GM20431 (cell line): ENCODE data around the gene TMC2.
"Not testable (repeated sequence)": the region's sequence is repeated elsewhere in the genome, so short reads cannot be mapped to it uniquely, and the experiment has no call there.

Source experiments
- in situ Hi-C: fragments of 300-500 bp; cut with MseI, MboI; formaldehyde crosslinking; loops from one replicate; pipeline ENCODE4 v1.15.0; 2020; ENCODE audit warnings: low sequenced_read_pairs; ENCODE audit not compliant: unreplicated experiment

Gene TMC2

DNA sequence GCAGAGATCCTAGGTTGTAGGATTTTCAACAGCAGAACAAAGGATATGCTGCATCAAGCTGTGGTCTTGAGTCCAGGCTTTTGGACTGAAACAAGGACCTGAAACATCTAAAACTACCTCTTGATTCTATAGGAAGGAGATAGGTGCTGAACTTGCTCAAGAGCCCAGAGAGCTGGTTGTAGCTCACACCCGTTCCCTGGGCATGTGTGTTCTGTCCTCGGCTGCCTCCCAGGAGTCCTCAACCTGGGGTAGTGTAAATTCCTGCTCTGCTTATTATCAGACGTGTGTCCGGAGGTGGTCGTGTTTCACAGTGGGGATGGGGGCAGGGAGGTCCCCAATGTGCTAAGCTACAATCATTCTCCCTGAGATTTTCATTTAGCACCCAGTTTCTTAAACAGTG, 120.9 kb downstream of the TMC2 start:
- in situ Hi-C loops = no loop called here

GRCh38 chr20:2657674-2658073, 121.3 kb downstream of the TMC2 start:
- in situ Hi-C loops = no loop called here

DNA sequence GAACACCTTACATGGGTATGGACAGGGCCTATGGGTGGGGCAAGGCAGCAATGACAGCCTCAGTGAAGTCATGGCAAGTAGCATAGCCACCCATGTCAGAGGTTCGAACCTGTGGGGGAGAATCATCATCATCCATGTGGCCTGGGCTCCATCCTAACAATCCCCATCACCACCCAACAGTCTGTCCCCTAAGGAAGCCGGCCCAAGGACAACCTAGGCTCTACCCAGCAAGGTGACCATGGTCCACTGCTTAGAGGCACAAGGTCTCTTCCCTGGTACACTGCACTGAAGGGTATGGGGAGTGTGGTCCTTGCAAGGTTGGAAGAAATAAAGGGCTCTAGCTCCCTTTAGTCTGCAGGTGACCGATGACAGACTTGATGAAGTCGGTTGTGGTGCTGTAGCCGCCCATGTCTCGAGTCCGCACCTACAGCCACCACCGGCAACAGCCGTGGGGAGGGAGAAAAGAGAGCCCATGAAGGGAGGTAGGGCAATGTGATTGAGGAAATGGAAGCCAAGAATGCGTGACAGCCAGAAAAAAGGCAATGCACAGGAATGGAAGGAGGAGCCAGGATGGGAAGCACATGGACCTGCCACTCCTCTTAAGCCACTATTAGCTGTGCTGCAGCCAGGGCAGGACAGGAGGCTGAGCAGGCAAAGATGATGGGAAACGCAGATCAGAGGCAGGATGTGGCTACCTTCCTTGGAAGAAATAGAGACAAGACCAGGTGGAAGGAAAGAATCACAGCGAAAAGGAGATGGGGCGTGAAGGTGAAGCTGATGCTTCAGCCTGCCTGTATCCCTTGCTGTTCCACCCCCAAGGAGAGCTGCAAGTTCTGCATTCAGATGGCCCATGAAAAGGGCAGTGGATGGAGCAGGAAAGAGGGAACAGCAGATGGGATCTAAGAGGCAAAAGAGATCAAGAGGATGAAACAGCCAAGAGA, 122.3 kb downstream of the TMC2 start:
- in situ Hi-C loops = no loop called here

DNA sequence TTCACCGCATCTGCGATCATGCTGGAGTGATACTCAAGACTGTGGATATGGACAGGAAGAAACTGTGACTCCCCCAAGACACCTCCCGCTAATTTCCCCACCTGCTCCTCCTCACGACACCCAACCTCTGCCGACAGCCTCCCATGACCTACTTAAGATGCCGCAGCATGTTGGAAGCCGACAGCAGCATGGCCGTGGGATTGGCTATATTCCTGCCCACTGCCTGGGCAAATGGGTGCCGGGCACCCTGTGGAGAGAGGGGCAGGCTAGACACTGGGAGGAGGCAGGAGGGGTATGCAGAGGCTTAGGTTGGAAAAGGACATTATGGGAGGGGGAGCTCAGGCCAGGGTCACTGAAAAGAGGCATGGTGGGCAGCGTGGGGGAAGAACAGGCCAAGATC, 123.2 kb downstream of the TMC2 start:
- in situ Hi-C loops = no loop called here

DNA sequence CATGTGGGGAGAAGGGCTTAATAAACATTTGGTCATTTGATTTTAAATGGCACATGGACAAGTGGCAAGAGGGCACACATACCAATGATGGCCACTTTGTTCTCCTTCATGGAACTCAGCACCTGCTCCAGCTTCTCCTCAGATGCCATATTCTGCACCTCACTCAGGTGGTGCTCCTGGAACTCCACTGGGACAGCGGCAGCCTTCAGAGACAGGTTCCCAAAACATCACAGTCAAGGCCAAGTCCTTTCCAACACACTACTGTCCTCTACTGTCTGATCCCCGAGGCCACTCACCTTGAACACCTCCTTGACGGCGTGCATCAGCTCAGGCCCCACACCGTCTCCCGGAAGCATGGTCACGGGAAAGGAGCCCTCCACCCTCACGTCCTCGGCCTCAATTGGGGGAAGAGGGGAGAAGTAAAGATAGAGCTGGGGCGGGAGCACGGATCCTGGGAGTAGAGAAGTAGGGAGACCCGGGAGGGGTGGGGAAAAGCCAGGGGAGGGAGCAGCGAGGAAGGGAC, 127.1 kb downstream of the TMC2 start:
- in situ Hi-C loops = no loop called here

DNA sequence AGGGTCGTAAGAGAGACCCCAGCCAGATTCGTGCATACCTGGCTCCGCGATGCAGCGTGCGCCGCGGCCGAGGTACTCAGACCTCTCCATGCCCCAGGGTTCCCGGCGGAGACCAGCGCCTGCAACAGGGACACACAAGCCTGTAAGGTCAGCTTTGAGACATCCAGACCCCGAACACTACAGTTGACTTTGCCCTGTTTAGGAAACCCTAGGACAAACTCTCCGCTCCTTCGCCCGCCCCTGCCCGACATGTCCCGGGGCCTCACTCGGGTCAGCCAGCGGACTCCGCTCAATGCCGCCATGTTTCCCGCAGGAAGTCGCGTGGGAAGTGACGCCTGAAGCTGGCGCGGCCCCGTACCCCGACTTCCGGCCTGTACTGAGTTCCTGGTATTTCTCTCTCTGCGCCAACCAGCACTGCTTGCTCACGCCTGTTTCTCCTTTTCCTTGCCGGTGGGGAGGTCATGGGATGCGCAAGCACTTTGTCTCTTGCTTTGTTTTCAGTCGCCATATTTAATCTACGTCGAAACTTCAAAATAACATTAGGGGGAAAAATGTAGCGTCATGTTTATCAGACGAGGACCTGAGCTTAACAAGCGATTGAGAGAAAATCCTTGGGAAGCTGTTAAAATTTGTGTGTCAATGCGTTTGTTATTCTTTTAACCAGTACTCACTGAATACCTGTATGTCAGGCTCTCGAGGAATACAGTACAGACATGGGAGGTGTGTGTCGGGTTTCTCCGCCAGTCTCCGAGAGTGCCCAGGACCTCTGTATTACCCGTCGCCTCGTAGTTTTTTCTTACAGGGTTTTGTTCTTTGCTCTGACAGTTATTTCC, 127.7 kb downstream of the TMC2 start, which contains the start of gene IDH3B:
Gene IDH3B (minus strand): TSS at position 330 of the 833 bp plus-strand sequence. CDS start 28 bp downstream, at position 302.
- in situ Hi-C loops = no loop called here

GRCh38 chr20:2671977-2672376, 135.6 kb downstream of the TMC2 start:
- in situ Hi-C loops = no loop called here

- in situ Hi-C loops = no loop called here
Observed at GRCh38 chr20:2672446-2672845, 136.1 kb downstream of the TMC2 start.

- in situ Hi-C loops = no loop called here
Observed at GRCh38 chr20:2673453-2673852, 137.1 kb downstream of the TMC2 start.

DNA sequence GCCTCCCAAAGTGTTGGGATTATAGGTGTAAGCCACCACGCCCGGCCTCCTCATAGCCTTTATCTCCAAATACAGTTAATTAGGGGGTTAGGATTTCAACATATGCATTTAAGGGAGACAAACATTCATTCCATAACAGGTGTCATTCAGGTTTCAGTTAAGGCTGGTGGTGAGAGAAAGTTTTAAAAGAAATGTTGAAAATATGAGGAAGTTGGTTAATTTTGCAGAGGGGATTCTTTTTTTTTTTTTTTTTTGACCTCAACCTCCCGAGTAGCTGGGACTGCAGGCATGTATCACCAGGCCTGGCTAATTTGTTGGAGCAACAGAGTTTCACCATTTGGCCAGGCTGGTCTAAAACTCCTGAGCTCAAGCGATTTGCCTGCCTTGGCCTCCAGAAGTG, 143.7 kb downstream of the TMC2 start:
- in situ Hi-C loops = no loop called here

- in situ Hi-C loops = not testable (repeated sequence)
Observed at GRCh38 chr20:2682040-2682439, 145.7 kb downstream of the TMC2 start.

- in situ Hi-C loops = not testable (repeated sequence)
Observed at GRCh38 chr20:2684817-2685216, 148.4 kb downstream of the TMC2 start.

- in situ Hi-C loops = no loop called here
Observed at GRCh38 chr20:2687514-2687913, 151.1 kb downstream of the TMC2 start.

GRCh38 chr20:2688041-2688591, 151.7 kb downstream of the TMC2 start:
- in situ Hi-C loops = no loop called here

GRCh38 chr20:2690213-2690612, 153.8 kb downstream of the TMC2 start:
- in situ Hi-C loops = no loop called here

DNA sequence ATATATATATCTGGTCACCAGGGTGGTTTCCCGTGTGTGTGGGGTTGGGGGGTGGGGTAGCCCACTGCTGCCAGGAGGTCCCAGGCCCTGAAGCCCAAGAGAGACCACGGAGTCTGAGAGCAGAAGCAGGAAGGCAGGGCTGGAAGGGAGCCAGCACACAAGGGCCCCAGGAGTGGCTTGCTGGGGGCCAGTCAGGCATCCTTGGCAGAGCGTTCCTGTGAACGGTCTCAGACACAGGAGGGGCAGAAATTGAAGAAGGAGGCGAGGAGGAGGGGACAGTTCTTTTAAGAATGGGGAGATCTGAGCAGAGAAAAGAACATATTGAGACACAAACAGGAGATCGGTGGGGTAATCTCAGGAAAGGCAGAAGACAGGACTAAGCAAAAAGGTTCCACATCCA, 154.3 kb downstream of the TMC2 start:
- in situ Hi-C loops = no loop called here

DNA sequence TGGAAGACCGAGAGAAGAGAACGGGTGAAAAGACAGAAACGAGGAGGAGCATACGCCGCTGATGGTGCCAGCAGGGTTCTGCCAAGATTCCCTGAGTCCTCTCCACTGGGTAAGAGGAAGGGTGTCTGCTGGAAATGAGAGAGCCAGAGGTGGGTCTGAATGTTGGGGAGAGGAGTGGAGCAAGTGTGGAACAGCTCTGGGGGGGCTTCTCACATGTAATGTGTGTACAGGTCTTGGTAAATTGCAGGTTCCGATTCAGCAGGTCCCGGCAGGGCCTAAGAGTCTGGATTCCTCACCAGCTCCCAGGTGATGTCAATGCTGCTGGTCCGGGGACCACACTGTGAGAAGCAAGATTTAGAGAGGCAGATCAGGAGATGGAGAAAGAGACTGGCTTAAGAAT, 154.8 kb downstream of the TMC2 start:
- in situ Hi-C loops = no loop called here
